Fibroblast of skin of right biceps (primary cell): ENCODE data around the gene ZNF341.
A peak's percentile ranks its signal among the peaks of the same experiment; 100 is the strongest.
"Not testable (repeated sequence)": the region's sequence is repeated elsewhere in the genome, so short reads cannot be mapped to it uniquely, and the experiment has no call there.

Experiments
- DNase-seq: peaks from one replicate; pipeline ENCODE4 v3.0.0-alpha.2; 2013

Gene ZNF341

DNA sequence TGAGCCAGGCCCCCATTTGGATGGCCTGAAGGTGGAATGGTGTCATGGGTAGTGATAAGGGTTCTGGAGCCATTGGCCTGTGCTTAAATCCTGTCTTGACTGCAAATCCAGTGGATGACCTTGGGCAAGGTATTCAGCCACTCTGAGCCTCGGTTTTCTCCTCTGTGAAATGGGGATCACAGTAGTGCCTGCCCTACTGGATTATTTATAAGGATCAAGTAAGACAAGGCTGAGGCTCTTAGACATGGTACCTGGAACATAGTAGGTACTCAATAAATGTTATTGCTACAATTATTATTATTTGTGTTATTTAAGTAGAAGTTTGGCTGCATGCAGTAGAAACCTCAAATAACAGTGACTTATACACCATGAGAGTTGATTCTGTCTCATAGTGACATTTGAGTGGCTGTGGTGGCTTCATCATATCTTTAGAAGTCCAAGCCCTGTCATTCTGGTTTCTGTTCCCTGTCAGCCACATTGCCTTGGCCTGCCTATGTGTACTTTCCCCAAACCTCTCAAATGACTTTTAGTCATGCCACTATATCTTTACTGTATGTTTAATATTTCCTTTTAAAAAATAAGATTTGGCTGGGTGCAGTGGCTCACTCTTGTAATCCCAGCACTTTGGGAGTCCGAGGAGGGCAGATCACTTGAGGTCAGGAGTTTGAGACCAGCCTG, 41.8 kb downstream of the ZNF341 start:
- no peak for DNase-seq

DNA sequence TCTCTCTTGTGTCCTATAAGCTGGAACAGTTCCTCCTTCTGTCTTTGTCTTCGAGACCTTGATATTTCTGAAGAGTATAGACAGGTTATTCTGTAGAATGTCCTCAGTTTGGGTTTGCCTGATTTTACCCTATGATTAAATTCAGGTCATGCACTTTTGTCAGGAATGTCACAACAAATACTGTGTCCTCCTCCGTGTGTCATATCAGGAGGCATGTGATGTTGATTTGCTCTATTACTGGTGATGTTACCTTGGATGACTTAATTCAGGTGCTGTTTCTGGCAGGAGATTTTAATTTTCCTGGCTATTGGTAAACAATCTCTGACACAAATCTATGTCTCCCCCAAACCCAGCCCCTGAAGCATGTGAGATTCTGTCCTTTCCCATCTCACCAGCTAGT, 46.0 kb downstream of the ZNF341 start:
- DNase-seq: no peak

DNA sequence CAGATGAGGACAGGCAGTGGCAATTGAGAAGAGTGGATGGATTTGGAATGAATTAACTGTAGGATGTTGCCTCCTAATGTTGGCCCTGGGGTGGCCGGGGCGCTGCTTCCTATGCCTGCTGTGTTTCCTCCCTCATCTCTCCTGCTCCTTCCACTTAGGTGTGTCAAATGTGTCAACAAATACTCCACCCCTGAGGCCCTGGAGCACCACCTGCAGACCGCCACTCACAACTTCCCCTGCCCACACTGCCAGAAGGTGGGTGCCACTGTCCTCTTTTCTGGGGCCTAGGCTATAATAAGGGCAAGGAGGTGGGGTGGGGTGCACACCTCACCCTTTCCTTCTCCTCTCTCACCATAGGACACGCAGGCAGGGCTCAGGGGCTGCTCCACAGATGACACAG, 49.3 kb downstream of the ZNF341 start:
- DNase-seq: no peak

DNA sequence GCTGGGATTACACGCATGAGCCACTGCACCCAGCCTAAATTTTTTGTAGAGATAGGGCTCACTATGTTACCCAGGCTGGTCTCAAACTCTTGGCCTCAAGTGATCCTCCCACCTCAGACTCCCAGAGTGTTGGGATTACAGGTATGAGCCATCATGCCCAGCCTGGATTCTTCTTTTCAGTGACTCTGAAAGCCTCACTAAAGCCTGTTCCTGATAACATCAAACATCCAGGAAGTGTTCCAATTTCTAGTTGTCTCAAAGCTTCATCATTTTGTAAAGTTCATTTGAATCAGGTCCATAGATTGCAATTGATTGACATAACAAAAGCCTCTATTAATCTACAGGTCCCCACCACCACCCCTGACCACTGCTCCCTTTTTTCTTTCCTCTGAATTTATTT, 50.1 kb downstream of the ZNF341 start:
- DNase-seq: no peak

DNA sequence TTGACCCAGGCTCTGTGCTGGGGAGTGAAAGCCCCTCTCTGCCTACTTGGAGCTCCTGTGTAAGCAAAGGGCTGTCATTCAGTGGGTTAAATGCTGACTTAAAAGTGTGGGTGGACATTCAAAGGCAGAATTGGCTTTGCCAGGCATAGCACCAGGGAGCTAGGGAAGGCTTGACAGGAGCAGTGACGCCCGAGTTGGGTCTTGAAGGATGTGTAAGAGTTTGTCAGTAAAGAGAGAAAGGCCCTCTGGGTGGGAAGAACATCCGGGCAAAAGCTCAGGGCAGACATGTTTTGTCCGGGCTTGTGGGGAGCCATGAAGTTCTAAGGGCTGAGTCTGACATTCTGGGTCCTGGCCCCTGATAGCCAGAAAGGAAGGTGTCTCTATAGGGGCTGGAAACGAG, 51.5 kb downstream of the ZNF341 start:
- DNase-seq: no peak

DNA sequence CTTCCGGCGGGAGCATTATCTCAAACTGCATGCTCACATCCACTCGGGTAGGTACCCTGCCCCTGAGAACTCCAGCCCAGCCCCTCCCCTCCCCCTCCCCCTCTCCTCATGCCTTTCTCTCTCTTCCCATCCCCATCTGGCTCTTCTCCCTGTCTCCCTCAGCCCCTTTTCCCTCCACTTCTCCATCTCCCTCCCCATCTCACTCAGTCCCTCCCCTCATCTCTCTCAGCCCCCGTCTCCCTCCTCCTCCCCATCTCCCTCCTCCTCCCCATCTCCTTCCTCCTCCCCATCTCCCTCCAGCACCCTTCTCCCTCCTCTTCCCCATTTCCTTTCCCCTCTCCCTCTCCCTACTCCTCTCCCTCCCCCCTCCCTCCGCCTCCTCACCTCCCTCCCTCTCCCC, 52.0 kb downstream of the ZNF341 start:
- no peak for DNase-seq

DNA sequence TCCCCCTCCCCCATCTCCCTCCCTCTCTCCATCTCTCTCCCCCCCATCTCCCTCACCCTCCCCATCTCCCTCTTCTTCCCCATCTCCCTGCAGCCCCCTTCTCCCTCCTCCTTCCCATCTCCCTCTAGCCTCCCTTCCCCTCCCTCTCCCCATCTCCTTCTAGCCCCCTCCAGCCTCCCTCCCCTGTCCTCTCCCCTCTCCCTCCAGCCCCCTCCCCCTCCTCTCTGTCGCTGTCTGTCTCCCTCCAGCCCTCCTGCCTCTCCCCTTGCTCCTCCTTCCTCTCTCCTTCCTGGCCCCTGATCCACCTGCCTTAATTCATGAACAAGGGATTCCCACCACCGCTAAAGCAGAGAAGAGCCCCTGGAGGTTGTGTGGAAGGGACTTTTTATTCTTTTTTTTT, 52.4 kb downstream of the ZNF341 start:
- DNase-seq: no peak

DNA sequence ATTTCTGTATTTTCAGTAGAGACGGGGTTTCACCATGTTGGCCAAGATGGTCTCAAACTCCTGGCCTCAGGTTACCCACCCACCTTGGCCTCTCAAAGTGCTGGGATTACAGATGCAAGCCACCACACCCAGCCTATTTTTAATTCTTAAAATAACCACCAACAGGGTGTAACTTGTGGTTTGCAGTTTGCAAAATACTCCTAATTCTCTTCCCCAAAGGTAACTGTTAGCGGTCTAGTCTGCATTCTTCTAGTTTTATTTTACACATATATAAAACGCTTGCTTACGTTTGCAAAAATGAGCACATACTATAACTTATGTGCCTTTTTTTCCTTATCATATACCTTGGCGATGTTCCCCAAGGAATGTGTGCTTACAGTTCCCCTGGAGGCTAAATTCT, 53.7 kb downstream of the ZNF341 start:
- no peak for DNase-seq

DNA sequence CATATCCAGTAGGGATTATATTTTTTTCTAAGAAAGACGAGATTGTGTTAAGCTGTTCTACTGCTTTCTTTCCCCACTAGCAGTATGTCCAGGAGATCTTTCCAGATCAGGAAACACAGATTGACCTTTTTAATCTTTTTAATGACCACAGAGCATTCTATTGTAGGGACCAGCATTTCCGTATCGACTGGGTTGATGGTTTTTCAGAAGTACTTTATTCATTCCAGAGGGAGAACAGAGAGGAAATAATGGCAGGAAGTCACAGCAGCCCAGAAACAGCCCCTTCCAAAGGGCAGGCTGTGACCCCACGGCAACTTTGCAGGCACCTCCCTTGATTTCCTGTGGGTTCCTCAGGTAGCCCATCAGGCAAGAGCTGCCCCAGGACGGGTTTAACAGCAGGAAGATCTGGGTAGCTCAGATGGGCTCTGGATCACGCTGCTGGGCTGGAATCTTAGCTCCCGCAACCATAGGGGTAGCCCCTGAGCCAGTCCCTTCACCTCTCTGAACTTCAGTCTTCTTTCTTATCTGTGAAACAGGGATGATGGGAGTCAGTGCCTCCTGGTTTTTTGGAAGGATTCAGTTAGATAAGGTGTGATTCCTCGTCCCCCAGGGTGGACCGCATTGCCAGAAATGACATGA, 55.6 kb downstream of the ZNF341 start:
- DNase-seq: no peak

DNA sequence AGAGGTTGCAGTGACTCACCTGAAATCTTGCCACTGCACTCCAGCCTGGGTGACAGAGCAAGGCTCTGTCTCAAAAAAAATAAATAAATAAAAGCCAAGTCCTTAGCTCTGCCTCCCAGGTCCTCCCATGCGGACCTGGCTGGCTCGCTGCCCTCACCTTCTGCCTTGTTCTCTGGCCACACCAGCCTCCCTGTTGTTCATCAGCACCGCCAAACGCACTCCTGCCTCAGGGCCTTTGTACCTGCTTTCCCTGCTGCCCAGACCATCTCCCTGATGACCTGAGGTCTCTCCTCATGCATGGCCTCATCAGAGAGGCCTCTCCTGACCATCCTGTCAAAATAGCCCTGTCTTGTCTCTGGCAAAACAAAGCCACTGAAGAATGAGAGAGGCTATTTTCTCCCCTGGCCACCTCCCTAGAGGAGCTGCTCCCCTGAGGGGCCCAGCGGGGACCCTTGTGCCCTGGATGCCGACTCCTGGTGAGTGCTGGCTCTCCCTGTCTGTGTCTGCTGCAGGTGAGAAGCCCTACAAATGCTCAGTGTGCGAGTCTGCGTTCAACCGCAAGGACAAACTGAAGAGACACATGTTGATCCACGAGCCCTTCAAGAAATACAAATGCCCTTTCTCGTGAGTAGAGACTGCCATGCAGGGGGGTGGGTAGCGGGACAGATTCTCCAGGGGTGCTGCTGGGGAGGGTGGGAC, 56.7 kb downstream of the ZNF341 start:
- no peak for DNase-seq

DNA sequence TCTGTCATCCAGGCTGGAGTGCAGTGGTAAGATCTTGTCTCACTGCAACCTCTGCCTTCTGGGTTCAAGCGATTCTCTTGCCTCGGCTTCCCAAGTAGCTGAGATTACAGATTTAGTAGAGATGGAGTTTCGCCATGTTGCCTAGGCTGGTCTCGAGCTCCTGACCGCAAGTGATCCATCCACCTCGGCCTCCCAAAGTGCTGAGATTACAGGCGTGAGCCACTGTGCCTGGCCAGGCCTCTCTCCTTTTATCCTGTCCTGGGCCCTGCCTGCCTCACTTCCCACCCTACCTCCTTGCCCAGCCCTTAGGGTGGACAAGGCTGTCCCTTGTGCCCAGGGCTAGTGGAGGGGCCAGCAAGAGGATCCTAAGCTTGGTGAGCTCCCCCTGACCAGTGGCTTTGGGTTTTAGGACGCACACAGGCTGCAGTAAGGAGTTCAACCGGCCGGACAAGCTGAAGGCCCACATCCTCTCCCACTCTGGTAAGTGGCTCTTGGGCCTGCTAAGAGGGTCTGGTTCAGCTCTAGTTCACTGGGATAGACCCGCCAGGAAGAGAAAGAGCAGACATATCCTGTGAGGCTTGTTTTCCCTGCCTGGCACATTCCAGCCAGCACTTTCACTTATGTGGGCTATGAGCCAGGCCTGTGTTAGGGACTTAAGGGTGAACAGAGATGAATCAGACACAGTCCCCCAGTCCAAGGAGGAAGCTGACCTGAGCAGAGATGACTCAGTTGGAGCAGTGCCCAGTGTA, 57.5 kb downstream of the ZNF341 start:
- DNase-seq: peak; percentile 98

DNA sequence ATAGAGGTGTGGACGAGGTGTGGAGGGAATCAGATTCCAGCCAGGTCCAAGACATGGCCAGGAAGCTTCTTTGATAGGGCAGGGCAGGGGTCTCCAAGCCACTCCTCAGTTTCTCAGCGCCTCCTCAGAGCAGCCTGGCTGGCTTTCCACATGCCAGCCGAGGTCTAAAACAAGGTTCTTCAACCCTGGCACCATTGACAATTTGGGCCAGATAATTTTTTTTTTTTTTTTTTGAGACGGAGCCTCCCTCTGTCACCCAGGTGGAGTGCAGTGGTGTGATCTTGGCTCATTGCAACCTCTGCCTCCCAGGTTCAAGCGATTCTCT, 58.0 kb downstream of the ZNF341 start:
- no peak for DNase-seq

DNA sequence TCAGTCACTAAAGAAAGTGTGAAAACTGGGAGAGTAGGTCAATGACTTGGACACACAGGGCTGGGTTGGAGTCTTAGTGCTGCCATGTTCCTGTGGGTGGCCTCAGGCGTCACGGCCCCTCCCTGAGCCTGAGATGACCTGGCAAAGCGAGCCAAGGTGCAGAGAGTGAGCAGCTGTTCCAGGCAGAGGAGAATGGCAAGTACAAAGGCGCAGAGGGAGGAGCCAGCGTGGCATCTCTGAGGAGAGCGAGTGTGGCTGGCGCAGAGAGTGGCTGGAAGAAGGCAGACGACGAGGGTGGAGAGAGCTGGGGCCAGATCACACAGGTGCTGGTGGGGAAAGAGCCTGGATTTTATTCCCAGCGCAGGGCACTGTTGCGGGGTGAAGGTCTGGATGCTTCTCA, 58.8 kb downstream of the ZNF341 start:
- no peak for DNase-seq

DNA sequence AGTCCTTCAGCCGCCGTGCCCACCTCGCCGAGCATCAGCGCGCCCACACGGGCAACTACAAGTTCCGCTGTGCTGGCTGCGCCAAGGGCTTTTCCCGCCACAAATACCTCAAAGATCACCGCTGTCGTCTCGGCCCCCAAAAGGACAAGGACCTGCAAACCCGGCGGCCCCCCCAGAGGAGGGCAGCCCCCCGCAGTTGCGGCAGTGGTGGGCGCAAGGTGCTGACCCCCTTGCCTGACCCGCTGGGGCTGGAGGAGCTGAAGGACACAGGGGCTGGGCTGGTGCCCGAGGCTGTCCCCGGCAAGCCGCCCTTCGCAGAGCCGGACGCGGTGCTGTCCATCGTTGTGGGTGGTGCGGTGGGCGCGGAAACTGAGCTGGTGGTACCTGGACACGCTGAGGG, 59.2 kb downstream of the ZNF341 start:
- DNase-seq: no peak

DNA sequence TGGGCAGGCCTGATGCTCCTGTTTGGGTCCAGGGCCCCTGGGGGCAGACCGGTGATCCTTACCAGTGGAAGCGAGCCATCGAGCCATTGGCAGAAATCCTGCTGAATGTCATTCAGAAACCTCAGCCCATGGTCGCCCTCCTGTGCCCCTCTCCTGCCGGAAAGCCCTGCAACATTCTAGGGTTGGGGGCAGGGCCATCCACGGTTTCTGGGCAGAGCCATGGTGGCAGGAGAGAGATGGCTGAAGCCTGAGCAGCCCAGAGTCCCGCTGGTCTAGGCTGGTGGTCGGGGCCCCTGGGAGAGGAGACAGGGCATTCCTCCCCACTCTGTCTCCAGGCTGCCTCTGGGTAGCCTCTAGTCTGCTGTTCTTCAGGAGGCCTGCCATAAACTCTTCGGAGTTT, 59.7 kb downstream of the ZNF341 start:
- DNase-seq: no peak

DNA sequence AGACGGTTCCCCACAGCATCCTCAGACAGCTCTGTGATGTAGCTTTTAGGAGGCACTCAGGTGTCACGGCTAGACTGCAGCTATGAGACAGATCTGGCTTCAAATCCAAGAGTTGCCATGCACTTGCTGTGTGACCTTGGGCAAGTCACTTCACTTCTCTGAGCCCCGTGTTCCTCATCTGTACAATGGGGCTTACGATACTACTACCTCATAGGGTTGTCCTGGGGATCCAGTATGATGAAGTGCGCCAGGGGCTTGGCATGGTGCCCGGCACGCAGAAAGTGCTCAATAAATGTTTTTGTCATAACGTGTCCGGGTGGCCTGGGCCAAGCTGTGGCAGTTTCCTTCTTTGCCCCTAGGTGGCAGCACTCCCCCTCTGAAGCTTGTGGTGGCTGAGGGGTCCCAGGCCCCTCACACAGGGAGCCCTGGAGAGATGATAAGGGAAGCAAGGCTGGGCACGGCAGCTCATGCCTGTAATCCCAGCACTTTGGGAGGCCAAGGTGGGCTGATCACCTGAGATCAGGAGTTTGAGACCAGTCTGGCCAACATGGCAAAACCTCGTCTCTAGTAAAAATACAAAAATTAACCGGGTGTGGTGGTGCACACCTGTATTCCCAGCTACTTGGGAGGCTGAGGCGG, 60.3 kb downstream of the ZNF341 start:
- DNase-seq: peak; percentile 59

DNA sequence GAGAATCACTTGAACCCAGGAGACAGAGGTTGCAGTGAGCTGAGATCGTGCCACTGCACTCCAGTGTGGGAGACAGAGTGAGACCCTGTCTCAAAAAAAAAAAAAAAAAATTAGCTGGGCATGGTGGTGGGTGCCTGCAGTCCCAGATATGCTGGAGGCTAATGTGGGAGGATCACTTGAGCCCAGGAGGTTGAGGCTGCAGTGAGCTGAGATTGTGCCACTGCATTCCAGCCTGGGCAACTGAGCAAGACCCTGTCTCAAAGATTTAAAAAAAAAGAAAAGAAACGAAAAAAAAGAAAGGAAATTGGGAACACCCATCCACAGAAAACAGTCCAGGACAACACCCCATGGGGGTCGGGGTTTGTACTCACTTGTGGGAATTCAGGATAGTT, 60.8 kb downstream of the ZNF341 start:
- DNase-seq: not testable (repeated sequence)

DNA sequence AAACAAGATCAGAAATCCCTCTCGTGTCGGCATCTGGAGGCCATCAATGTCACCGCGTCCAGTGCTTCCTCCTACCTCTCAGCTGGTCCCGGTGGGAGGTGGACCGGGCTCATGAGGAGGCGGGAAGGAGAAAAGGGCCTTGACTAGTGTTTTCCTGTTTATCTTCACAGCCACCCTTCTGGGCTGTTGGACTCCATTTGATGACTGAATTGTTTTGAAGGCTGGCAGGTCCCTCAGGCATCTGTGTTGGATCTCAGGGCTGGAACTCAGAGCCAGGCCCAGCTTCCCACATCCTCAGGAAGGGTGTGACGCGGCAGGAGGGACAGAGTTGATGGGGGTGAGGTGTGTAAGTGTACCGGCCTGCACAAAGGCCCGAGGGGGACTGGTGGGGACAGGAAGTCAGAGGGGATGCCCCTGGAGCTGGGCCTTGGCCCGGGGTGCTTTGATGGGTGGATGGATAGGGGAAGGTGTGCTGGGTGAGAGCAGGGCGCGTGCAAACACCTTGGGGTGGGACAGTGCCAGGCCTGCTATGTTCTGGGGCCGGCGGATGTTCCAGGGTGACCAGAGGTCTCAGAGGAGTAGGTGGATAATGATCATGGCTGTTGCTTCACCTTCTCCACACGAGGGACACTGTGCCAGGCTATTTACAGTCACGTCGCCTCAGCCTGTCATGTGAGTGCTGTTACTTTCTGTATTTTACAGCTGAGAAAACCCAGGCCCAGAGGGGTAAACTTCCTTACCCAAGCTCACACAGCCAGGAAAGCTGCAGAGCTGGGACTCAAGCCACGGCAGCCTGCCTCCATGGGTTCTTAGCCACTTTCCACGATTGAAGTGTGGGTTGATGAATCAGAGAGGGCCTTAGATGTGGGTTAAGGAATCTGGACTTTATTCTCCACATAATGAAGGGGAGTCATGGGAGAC, 61.5 kb downstream of the ZNF341 start:
- peak; percentile 42 for DNase-seq

DNA sequence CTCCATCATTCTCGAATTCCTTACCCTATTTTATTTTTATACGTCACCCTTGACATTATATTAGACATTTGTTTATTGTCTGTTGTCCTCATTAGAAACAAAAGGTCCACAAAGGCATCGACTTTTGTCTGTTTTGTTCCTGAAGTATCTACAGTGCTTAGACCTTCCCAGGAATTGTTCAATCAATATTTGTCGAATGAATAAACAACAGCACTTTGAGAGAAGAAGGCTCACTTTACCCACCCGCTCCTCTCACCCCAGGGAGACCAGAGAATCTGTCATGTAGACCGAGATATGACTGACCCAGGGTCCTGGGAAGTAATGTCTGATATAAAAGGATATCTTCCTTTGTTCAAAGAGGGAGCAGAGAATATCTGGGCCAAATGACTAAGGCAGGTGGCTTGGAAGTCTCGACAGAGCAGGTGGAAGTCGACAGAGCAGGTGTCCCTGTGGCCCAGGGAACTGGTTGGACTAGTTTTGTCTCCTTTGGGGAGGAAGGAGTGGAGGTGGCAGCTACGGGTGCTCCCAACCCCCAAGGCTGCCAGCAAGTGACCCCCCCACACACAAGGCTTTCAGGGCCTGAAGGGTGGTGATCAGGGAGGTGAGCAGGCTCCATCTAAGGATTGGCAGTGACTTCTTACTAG, 64.6 kb downstream of the ZNF341 start:
- DNase-seq: no peak

DNA sequence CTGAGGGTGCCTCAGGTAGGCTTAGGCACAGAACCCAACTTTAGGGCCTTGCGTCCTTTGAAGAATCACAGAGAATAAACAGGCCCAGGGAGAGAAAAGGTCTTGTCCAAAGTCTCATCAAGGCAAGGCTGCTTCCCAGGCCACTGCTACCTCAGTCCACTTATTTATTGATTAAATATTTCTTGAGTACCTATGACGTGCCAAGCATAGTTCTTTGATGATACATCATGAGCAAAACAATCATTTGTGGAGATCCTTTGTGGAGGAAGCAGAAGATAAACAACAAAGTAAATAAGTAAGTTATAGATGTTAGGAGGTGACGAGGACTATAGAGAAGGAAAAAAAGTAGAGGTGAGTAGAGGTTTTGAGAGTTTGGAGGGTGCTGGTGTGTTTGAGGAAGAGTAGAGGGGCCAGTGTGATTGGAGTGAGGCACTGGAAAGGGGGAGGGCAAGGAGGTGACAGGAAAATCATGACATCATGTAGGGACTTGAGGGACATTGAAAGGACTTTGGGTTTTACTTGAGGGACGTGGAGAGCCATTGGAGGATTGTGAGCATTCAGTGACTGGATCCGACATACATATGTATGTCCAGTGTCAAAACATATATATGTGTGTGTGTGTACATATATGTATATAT, 65.2 kb downstream of the ZNF341 start:
- no peak for DNase-seq

DNA sequence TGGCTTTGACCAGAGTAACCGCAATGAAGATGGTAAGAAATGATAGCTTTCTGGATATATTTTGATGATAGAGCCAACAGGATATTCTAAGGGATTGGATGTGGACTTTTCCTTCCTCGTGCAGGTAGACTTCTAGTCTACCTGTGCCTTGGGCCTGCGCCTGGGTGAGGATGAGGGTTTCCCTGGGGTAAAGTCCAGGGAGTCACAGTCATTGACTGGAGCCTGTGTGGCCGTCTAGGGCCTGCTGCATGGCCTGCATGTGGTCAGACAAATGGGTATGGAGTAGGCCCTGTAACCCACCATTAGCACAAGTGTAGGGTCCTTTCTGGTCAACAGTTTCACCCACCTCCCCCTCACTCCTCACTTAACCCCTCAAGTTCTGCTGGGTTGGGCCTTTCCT, 66.6 kb downstream of the ZNF341 start:
- DNase-seq: no peak
